Activated CD4-positive, alpha-beta T cell treated with anti-CD3 and anti-CD28 coated beads, Interleukin-2, Interleukin-6, amounts not matched to agents 100 ng/mL and 50 ng/mL, durations not matched to agents 16 hours and 8 hours (primary cell): Measurements from ENCODE around the gene TENM4.

Experiments
- DNase-seq: peaks from one replicate; pipeline ENCODE4 v3.0.0-alpha.2; 2020

TENM4 gene

DNA sequence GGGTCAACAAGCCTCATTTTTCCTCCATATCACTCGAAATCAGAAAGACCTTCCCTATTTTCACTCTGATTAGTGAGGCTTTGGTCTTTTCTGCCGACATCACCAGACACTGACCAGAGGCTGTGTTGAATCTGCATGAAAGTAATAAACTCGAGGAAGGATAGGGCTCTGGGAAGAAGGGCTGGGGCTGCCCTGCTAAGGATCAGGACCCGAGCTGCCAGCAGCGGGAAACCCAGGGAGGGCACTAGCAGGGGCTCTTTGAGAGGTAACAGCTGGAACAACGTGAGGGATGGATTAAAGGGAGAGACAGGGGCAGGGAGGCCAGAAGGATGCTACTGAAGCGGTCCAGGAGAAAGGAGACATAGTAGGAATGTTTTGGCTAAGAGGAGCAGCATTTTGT, 488.7 kb downstream of the TENM4 start:
- DNase-seq = no peak

DNA sequence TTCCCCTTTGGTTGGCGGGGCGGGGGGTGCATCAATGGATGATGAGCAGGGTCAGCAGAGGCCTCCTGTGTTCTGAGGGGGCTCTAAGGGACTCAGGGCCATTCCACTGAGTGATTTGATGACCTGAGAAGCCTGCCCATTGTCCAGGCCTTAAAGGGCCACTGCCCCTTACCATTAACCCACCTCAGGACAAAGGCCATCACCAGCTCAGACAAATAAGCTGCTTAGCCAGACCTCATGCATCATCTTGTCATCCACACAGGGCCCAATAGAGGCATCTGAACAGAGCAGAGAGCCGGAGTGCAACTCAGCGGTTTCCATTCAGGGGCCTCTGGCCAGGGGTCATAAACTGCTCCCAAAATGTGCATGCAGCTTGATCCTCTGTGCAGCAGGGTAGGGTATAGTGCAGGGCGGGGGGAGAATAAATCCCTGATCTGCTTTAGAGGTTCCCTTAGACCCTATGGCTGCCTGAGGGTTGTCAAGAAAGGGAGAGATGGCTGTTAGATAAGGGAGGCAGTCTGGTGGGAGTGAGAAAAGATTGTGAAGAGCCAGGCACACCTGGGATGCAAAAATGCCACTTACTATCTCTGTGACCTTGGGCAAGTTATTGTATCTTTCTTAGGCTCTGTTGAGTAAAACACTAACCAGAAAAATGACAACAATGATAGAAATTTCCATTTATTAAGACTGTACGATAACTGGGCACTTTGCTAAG, 490.7 kb downstream of the TENM4 start:
- no peak for DNase-seq

DNA sequence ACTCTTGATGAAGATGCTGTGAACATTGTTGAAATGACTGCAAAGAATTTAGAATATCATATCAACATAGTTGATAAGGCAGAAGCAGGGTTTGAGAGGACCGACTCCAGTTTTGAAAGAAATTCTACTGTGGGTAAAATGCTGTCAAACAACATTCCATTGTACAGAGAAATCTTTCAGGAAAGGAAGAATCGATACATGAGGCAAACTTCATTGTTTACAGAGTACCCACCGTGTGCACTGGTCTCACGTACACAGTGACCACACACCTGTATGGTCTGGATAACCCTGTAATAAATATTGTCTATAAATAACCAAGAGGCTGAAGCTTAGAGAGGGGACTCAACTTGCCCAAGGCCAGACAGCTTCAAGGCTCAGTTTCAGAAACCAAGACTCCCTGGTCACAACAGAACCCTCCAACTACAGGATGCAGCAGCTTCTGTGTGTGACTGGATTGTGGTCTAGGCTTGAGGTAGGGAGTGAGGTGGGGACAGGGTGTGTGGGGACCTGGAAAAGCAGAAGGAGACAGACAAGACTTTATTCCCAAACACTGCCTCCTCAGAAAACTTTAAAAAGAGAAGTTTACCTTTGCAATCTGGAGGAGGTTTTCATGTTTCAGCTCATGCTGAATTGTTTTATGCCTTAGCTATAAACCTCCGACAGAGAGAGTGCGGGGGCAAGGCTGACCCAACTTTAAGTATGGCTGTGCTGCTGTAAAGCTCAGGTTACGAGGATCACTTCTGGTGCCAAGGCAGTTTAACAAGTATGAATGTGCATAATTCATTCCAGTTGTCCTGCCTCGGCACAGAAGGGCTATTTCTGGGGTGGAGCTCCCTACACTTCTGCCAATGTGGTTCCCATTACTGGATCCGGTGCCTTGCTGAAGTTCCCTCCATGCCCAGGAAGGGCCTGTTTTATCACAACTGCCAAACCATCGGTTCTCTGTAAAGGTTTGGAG, 493.6 kb downstream of the TENM4 start:
- DNase-seq = no peak

DNA sequence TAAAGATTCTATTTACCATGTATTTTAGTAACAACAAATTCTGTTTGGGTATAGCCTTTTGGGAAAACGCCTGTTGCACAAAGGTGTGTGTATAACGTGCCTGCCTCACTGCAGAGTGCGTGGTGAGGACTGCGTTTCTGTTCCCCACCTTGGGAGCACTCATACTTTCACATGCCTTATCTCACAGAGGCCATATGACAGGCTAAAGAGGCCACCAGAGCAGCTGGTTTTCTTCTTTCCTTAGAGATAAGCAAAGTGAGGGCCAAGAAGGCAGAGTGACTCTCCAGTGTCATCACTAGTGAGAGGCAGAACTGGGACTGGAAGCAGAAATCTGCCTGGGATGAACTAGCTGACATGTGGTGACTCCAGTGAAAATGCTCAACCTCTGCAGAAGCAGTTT, 497.0 kb downstream of the TENM4 start:
- no peak for DNase-seq

DNA sequence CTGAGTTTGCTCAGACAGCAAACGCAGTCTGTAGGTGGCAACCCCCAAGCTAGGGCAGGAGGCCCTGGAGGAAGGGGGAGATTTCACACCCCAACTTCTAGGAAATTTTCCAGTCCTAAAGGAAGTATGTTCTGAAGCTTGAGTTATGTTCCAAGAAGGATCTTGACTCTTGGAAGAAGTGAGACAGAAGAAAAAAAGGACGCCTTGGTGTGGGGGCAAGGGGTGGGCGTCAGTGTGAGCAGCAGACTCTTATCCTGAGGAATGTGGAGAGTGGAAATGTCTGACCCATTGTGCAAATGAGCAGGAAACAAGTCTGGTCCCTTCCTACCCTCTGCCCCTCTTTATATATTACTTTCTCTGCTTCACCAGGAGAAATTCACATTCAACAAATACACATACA, 497.7 kb downstream of the TENM4 start:
- no peak for DNase-seq

DNA sequence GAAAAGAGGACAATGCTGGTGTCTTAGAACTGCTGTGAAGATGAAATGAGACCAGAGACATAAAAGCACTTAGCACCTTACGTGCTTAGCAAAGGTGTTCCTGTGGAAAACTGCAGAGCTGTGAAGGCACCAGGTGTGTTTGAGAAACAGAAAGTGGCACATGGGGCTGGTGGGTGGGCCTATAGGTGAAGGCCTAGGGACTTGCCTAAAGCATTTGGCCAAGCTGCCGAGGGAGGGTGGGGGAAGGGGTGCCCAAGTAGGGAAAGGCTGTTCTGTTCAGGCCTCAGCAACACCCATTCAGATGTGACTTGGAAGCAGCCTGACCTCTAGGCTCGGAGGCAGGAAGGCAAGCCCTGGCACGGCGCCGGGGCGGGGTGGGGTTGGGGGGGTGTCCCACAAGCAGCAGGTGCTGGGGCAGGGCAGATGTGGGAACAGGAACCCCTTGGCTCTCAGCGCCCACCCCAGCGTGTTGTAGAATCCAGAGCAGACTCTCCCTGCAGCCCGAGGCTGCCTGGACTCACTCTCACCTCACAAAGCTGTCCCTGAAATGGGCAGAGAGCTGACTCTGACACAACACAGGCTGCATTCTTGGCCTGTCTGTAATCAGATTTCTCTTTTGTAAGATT, 499.5 kb downstream of the TENM4 start:
- DNase-seq = no peak

DNA sequence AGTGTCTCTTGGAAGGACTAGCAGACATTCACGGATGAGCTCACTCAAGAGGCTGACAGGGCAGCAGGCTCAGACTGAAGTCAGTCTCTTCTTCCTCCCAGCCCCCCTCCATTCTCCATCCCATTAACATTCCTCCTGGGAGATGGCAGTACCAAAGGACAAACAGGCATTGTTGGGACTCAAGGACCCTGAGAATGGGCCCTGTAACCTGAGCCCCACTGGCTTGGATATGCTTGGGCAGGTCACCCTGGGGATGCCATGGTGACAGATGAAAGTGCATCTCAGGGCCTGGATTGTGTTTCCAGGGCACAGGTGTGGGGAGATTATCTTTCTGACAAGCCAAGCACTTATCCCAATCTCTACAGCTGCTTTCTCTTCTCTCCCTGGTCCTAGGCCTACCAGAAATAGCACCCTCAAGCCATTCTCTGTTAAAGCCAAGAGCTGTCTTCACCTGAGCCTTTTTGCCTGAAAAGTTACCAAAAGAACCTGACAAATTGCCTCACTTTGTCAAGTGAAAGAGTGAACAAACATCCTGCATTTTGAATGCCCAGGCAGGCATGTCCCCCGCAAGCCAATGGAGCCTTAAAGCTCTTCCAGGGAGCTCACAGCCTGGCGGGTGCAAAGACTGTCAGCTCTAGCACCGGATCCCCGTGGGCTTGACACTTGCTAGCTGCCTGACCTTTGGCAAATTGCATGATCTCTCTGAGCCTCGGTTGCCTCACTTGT, 500.2 kb downstream of the TENM4 start:
- DNase-seq = no peak

DNA sequence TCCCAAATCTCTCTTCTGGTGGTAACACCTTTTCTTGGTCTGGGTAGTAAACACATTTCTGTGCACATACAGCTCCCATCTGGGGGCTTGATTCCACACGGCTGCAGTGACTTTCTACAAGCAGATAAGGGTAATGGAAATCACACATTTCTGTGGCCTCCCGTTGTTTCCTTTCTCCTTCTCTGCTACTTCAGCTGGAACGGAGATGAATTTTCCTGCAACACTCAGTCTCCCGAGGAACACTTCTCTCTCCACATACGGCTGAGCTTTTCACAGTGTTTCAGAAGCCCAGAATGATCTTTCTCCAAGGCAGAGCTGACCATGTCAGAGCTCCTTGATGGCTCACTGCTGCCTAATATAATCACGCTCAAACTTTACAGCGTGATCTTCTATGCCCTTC, 501.9 kb downstream of the TENM4 start:
- DNase-seq = no peak

DNA sequence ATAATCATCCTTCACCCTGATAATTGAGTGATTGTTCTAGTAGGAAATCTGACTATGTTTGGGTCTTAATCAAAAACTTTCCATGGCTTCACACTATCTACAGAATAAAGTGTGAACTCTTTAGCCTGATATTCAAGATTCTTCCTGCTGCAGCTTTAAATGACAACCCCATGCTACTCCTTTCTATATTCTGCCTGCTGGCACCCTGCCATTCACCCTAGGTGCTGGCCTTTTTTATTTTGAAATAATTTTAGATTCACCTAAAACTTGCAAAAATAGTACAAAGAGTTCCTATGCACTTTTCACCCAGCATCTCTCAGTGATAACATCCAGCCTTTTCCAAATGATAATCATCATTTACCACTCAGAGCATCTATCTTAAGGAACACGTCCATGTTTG, 502.8 kb downstream of the TENM4 start:
- DNase-seq = no peak

DNA sequence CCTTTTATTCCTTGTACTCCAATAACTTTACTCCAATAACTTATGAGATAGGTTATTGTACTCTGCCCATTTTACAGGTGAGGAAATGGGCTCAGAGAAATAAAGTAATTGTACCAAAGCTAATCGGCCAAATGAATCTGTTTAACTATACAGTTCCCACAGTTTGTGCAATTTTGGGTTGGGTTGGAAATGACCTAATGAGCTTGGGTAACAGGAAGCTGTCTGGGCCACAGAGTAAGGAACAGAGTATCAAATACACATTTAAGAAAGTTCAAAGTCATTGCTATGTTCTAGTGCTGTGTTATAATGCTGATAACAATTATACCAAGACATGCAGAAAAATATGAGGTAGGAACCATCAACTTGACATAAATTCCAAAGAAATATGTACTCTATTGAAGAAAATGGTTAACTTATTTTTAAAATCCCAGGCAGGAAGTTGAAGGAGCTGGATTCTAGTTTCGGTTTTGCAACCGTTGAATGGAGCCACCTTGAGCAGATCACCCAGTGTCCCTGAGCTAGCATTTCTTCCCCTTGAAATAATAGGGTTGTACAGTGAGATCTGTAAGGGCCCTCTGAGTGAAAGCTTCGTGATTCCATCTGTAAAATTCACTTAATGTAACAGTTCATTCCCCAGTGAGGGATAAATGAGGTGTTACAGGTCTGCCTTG, 505.3 kb downstream of the TENM4 start:
- no peak for DNase-seq

DNA sequence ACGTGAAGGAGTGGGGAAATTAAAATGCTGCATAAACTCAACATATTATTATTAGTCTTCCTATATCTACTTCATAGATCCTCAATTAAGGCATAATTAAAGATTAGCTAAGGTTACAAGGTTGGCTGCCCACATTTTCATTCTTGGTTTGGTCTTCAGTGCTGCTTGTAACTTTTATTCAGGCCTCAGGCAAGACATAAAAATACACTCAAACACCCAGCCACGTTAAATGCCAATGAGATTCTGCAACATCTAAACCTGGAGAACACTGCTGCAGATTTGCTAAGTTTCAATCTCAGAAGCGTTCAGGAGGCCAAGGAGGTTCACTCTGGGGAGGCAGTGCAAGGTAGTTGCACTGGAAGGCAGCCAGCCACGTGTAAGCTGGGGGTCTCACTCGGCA, 507.5 kb downstream of the TENM4 start:
- no peak for DNase-seq

DNA sequence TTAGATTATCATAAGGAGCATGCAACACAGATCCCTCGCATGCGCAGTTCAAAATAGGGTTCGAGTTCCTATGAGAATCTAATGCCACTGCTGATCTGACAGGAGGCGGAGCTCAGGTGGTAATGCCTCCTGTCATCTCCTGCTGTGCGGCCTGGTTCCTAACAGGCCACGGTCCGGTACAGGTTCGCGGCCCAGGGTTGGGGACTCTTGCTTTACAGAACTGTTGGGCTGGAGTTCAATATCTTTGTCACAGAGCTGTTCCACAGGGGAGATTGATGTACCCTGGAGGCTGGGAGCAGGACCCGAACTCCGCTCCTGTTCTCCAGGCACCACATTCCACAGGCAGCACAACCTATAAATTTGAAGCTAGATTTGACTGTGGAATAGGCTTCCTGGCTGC, 508.1 kb downstream of the TENM4 start:
- DNase-seq = no peak

DNA sequence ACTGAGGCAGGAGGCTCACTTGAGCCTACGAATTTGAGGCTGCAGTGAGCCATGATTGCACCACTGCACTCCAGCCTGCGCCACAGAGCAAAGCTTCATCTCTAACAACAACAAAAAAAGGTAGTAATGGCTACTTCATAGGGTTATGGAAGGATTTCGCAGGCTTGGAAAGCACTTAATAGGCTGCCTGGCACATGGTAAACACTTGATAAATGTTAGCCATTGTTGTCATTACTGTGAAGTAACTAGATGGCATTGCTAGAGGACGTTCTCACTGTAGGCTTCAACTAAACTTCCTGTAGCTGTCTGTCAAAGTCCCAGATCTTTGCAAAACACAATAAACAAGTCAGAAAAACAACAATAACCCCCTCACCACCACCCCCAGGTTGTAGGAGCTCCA, 508.9 kb downstream of the TENM4 start:
- DNase-seq = no peak

DNA sequence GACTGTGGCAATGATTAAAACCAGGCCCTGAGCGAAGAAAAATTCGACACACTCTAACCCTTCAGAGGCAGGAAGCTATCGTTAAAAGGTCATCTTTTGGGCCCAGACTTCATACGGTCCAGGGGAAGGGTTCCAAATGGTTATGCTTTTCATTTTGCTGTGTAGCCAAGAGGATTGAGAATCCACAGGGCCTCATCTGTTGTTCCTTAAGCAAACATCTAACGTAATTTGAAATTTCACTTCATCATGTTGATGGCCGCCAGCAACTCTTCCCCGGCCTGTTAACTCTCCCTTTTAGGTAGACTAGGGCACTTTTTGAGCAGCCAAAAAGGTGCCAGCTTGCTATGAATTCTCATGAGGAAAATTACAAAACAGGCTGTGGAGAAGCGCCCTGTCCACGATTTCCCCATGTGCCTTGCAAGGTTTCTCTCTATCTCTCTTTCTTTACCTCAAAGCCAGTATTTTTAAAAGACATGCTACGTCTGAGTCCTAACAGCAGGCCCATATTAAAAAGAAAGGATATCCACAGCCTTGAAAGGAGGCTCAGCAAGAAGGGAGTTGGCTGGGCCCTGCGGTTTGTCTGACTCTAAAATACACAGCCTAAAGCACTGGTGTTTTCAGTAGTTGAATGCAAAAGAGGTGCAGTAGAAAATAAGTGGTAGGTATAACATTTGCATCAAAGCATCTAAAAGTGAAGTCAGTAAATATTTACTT, 509.9 kb downstream of the TENM4 start:
- DNase-seq = no peak

DNA sequence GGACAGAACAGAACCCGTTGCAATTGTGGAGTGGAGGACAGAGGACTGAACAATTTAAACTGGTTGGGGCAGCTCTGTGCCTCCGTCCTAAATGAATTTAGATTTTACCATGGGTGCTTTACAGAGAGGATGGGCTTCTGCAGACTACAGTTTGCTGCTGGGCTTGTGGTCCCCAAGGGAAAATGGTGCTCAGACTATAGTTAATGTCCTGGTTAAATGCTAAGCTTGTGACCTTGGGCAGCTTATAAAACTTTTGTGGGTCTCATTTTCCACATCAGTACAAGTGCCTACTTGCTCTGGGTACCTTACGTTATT, 511.0 kb downstream of the TENM4 start:
- no peak for DNase-seq

DNA sequence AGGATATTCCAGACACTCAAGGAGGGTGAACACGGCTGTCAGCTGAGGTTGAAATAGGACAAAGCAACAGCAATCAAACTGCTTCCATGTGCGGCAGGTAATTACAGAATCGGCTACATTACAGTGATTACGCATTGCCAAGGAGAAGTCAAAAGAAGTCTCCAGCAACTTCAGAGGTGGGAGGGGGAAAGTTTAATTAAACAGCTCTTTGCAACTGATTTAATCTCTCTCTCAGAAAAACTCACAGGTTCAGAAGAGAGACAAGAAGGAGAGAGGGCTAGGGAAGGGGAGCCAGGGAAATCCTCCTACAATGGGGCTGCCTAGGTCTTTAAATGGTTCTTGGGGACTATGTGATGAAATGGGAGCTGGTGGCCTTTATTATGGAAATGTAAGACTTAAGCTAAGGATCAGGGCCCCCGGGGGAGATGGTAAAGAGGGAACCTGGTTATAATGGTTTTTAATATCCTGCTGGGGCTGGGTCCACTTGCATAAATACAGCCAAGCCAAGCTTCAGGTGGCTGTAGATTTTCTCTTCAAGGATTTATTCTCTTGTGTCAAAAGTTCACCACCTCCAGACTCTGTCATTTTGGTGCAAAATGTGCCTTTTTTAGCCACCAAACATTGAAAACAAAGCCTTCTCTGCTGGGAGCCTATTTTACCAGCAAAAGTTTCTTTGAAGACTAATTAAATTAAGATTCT, 511.5 kb downstream of the TENM4 start:
- no peak for DNase-seq

DNA sequence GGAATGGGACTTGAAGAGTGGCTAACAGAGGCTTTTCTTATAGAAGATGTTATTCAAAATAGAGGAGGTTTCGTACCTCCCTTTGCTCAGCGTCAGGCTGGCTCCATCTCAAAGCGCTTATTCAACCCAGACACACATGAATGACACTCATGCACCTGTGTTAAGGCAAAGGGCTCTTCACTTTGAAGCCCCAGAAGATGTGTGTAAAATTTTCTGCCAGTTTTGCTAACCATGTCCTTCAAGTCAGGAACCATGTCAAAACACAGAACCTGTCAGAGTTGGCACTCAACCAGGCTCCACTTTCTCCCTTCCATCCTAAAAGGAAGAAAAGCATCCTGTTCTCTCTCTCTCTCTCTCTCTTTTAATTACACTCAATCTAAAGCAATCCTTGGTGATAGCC, 513.3 kb downstream of the TENM4 start:
- DNase-seq = no peak

DNA sequence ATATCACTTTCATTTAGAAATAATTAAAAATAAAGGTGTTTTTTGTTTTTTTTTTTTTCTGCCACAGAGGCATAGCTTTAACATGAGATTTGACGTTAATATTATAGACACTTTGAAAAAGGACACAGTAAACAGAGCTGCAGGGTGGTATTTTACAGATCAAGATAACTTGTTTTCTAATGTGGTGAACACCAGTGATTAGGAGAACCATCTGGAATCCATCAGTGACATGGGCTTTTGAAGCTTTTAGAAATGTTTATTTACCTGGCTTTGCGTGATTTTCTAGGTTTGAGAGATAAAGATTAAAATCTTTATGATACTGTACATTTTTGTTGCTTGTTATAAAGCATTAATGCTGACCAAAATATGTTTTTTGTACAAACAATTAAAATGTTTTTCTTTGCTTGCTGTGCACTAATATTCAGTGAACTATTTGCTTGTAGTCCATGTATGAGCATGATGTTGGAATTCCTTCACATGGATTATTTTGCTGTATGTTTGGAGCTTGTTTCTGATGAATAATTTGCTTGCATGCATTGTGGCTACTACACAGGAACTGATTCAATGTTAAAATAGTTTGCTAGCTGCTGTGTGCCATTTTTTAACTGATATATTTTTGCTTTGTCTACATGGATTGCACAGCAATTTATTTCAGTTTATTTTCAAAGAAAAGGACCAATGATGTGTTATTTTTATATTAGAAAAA, 514.0 kb downstream of the TENM4 start:
- DNase-seq = no peak

DNA sequence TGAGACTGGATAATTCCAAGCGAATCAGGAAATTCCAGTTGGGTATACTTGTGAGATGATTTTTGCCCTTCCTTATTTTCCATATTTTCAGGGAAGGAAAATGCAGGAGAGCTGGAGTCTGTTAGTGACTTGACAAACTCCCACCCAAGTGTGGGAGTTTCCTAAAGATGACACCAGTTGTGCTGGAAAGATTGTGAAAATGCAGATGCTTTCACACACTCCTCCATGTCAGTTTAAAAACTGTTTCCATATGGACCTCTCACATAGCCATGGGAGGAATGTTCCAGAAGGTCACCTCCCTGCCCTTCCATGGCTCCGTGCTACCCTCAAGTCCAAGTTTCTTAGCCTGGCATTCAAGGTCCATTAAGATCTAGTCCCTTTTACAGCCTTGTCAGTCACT, 515.4 kb downstream of the TENM4 start:
- no peak for DNase-seq

DNA sequence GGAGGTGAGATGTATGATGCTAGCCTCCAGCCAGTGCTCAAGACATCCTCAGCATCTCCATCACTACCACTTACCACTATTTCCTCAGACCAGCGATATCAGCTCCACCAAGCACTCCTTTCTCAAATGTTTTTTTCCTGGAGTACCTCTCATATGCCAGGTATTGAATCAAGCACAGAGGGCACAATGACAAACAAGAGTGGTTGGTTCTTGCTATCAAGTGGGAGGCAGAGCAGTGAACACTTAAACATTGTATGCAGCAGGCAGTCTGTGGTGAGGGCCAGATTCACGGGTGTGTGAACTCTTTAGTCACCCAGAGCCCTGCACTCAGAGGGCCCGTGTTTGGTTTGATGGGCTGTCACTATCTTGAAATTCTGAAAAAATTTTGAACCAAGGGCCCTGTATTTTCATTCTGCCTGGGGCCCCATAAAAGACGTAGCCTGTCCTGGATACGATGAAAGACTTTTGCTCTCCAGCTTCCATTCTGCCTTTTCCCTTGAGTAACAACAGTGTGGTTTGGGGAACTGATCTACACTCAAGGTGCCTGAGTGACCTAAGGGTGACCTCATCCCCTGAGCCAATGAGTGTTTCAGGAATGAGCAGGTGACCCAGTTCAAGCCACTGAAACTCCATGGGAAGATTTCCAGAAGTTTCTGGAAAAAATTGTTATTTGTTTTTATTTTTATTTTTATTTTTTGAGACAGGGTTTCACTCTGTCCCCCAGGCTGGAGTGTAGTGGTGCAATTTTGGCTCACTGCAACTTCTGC, 517.8 kb downstream of the TENM4 start:
- no peak for DNase-seq
